Neural progenitor cell (in vitro differentiated cells): ENCODE measurements around the gene MAP7.

Experiments used
- CTCF ChIP-seq: fragments of 200-600 bp; sonication (generic); IDR thresholded peaks from 2 replicates; pipeline ENCODE4 v1.5.1; 2017; ENCODE audit warnings: antibody characterized with exemption, mild to moderate bottlenecking
- EZH2 ChIP-seq: fragments of 200-600 bp; sonication (generic); IDR thresholded peaks from 2 replicates; pipeline ENCODE4 v1.6.1; 2017; ENCODE audit warnings: antibody characterized with exemption, mild to moderate bottlenecking, moderate library complexity

- TF ChIP-seq EZH2 (no peak), CTCF (no peak)
These were observed 105.2 kb downstream of the MAP7 start for GRCh38 chr6:136445063-136445462.
